ENCODE measurements around the gene ADAM19. TPM values are rescaled to one million over a fixed set of nuclear protein-coding genes. Genes with fewer than 3 reads are reported as not detected.

The ADAM19 gene
- total and polyA plus RNA-seq, 2 experiments from 2014 or later: 6.0 to 8.6 TPM

DNA sequence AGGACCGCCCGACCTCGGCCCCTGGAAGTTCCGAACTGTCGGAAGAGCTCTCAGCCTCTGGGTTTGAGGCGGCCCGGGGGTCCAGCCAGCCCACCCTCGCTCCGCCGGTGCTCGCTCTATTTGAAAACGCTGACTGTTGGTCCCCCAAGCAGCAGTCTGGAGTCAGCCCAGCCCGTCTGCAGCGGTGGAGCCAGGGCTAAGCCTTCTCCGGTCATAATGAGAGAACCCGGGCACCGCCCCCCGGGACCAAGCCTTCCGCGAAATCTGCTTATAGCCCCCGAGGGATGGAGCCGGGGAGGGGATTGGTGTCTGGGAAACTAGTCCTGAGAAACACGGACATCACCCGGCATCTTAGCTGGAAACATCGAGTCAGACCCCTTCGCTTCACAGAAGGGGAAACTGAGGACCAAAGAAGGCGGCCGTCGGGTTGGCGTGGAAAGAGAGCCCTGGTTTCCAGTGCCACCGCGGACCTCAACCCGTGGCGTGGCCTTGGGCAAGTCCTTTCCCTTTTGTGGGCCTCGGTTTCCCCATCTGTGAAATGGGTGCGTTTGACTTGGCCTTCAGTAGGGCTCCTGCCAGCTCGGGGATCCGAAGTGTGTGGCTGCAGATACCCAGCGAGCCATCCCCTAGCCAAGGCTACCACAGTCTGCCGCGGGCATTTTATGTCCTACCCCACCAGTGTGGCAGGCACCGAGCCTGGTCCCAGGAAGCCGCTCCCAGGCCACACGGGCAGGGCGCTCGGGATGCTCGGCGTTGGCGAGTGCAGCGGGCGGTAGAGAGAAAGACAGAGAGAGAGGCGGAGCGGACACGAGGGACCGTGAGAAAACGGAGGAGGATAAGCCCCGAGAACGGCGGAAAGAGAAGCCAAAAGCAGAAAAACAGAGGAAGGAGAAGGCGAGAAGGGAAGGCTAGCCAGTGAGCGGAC is 857 bp downstream of the ADAM19 start:
- Histone ChIP-seq H4K20me1 (ENCODE audit: insufficient read depth, poor library complexity, severe bottlenecking) (no peaks in the 10 kb centered on the region), H3K4me2 (peak overlapping the region; percentile 98), H3K9me3 (ENCODE audit: low read depth) (no peaks in the 10 kb centered on the region), H3K4me1 (ENCODE audit: insufficient read depth) (peaks cover 5% of the 10 kb centered on the region), H3K79me2 (peaks cover 11% of the 10 kb centered on the region), H2AFZ (peak overlapping the region; percentile 99), H3K4me3 (peak overlapping the region; percentile 94), H3K9me2 (replicated peaks; ENCODE audit: insufficient read depth) (no peaks in the 10 kb centered on the region), H3K36me3 (replicated peaks; ENCODE audit: insufficient read depth, low read depth) (no peaks in the 10 kb centered on the region), H3K27ac (peak overlapping the region; percentile 52), H3K27me3 (peaks cover 9% of the 10 kb centered on the region)
- peak; percentile 16 for DNase-seq (ENCODE audit: low spot score)
- whole genome bisulfite sequencing (ENCODE audit: low lambda C conversion rate, missing lambda C conversion rate): 9% methylated on average over 61 of the region's 61 CpGs
- TF ChIP-seq EZH2 (IDR thresholded peaks at IDR 0.05; ENCODE audit: borderline replicate concordance) (no peak), EZH2phosphoT487 (IDR thresholded peaks at IDR 0.05; ENCODE audit: low read depth, severe bottlenecking, unreplicated experiment) (no peak)
- TF ChIP-seq, protein P1, sequence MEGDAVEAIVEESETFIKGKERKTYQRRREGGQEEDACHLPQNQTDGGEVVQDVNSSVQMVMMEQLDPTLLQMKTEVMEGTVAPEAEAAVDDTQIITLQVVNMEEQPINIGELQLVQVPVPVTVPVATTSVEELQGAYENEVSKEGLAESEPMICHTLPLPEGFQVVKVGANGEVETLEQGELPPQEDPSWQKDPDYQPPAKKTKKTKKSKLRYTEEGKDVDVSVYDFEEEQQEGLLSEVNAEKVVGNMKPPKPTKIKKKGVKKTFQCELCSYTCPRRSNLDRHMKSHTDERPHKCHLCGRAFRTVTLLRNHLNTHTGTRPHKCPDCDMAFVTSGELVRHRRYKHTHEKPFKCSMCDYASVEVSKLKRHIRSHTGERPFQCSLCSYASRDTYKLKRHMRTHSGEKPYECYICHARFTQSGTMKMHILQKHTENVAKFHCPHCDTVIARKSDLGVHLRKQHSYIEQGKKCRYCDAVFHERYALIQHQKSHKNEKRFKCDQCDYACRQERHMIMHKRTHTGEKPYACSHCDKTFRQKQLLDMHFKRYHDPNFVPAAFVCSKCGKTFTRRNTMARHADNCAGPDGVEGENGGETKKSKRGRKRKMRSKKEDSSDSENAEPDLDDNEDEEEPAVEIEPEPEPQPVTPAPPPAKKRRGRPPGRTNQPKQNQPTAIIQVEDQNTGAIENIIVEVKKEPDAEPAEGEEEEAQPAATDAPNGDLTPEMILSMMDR (IDR thresholded peaks at IDR 0.05; ENCODE audit: poor library complexity): no peak

DNA sequence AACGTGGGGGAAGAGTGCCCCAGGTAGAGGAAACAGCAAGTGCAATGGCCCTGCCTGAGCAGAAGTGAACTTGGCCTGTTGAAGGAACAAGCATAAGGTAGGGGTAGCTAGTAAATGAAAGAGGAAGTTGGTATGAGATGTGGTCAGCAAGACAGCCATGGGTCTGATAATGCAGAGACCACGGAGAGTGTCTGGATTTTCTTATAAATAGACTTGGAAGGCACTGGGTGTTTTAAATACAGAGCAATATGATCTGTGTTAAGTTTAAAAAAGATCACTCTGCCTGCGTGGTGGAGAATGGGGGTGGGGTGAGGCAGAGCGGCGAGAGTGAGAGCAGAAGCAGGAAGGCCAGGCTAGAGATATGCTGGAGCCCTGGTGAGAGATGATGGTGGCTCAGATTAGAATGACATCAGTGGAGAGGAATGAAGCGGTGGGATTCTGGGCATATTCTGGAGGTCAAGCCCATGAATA is 4.2 kb downstream of the ADAM19 start:
- DNase-seq (ENCODE audit: low spot score): peak; percentile 36
- Histone ChIP-seq H3K27me3 (peaks cover 9% of the 10 kb centered on the region), H3K4me1 (ENCODE audit: insufficient read depth) (peaks cover 5% of the 10 kb centered on the region), H3K9me3 (ENCODE audit: low read depth) (no peaks in the 10 kb centered on the region), H3K9me2 (replicated peaks; ENCODE audit: insufficient read depth) (no peaks in the 10 kb centered on the region), H3K79me2 (peaks cover 11% of the 10 kb centered on the region), H3K36me3 (replicated peaks; ENCODE audit: insufficient read depth, low read depth) (no peaks in the 10 kb centered on the region), H3K4me3 (no peak overlapping the region), H4K20me1 (ENCODE audit: insufficient read depth, poor library complexity, severe bottlenecking) (no peaks in the 10 kb centered on the region), H3K4me2 (peak overlapping the region; percentile 2), H3K27ac (peak overlapping the region; percentile 7), H2AFZ (no peak overlapping the region)
- WGBS (ENCODE audit: low lambda C conversion rate, missing lambda C conversion rate): 25% methylated on average over 6 of the region's 6 CpGs
- TF ChIP-seq EZH2 (IDR thresholded peaks at IDR 0.05; ENCODE audit: borderline replicate concordance): no peak
- TF ChIP-seq, protein P1 (IDR thresholded peaks at IDR 0.05; ENCODE audit: poor library complexity): no peak
- no peak for TF ChIP-seq EZH2phosphoT487 (IDR thresholded peaks at IDR 0.05; ENCODE audit: low read depth, severe bottlenecking, unreplicated experiment)

DNA sequence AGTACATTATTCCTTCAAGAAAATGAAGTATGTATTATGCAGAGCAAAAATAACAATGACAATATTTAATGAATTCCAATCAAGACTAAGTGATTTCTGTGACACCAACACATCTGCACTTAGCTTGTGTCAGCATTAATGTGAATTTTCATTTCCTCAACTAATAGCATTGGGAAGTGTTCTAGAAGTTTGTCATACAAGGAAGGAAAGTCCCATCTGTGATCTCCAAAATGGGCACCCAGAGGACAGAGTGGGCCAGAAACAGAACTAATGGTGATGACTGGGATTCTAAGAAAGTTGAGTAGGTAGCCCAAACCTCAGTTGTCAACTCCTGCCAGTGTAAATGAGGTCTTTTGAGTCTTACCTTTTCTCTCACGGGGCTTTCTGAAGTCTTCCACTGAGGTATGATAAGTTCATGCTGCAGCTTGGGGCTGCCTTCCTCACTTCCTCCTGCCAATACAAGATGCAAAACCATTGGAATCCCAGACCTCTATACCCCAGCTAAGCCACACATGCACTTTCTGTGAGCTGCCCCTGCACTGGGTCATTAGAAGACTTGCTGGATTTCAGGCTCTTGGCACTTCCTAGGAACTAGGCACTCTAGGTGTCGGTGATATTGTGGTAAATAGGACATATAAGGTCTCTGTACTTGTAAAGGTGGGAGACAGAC is 4.9 kb downstream of the ADAM19 start:
- TF ChIP-seq EZH2phosphoT487 (IDR thresholded peaks at IDR 0.05; ENCODE audit: low read depth, severe bottlenecking, unreplicated experiment) (no peak), EZH2 (IDR thresholded peaks at IDR 0.05; ENCODE audit: borderline replicate concordance) (no peak)
- TF ChIP-seq, protein P1 (IDR thresholded peaks at IDR 0.05; ENCODE audit: poor library complexity): no peak
- Histone ChIP-seq H3K4me3 (no peak overlapping the region), H3K4me2 (peak overlapping the region; percentile 2), H3K79me2 (peaks cover 11% of the 10 kb centered on the region), H2AFZ (no peak overlapping the region), H3K4me1 (ENCODE audit: insufficient read depth) (peaks cover 5% of the 10 kb centered on the region), H3K27ac (no peak overlapping the region), H4K20me1 (ENCODE audit: insufficient read depth, poor library complexity, severe bottlenecking) (no peaks in the 10 kb centered on the region), H3K9me2 (replicated peaks; ENCODE audit: insufficient read depth) (no peaks in the 10 kb centered on the region), H3K27me3 (peaks cover 9% of the 10 kb centered on the region), H3K36me3 (replicated peaks; ENCODE audit: insufficient read depth, low read depth) (no peaks in the 10 kb centered on the region), H3K9me3 (ENCODE audit: low read depth) (no peaks in the 10 kb centered on the region)
- WGBS (ENCODE audit: low lambda C conversion rate, missing lambda C conversion rate): 91% methylated on average over 2 of the region's 2 CpGs
- DNase-seq (ENCODE audit: low spot score): no peak
